Embryonic facial prominence (tissue), 1 donor: ENCODE data around the gene ALPG.
"Not testable (repeated sequence)": the region's sequence is repeated elsewhere in the genome, so short reads cannot be mapped to it uniquely, and the experiment has no call there.

Source experiments
- DNase-seq: peaks from one replicate; pipeline ENCODE4 v3.0.0-alpha.2; 2016; ENCODE audit errors: extremely low spot score

ALPG gene

GRCh38 chr2:232376713-232377112, 29.9 kb upstream of the ALPG start:
- DNase-seq, result no peak

DNA sequence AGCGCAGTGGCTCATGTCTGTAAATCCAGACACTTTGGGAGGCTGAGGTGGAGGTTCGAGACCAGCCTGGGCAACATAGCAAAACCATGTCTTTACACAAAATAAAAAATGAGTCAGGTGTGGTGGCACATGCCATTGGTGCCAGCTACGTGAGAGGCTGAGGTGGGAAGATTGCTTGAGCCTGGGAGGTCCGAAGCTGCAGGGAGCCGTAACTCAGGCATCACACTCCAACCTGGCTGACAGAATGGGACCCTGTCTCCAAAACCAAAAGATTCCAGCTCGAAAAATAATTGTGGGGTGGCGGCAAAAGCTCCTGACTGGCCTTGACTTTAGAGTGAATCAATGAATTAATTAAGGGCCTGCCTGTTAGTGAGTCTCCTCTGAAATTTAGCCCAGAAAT, 29.3 kb upstream of the ALPG start:
- no peak for DNase-seq

GRCh38 chr2:232377841-232378734, 28.6 kb upstream of the ALPG start:
- DNase-seq, result no peak

- DNase-seq, result not testable (repeated sequence)
Measured at GRCh38 chr2:232378735-232379151, 27.9 kb upstream of the ALPG start, which contains the start of gene ALPP. ALPP (plus strand) TSS chr2:232378751; CDS start chr2:232378803, 52 bp downstream.

DNA sequence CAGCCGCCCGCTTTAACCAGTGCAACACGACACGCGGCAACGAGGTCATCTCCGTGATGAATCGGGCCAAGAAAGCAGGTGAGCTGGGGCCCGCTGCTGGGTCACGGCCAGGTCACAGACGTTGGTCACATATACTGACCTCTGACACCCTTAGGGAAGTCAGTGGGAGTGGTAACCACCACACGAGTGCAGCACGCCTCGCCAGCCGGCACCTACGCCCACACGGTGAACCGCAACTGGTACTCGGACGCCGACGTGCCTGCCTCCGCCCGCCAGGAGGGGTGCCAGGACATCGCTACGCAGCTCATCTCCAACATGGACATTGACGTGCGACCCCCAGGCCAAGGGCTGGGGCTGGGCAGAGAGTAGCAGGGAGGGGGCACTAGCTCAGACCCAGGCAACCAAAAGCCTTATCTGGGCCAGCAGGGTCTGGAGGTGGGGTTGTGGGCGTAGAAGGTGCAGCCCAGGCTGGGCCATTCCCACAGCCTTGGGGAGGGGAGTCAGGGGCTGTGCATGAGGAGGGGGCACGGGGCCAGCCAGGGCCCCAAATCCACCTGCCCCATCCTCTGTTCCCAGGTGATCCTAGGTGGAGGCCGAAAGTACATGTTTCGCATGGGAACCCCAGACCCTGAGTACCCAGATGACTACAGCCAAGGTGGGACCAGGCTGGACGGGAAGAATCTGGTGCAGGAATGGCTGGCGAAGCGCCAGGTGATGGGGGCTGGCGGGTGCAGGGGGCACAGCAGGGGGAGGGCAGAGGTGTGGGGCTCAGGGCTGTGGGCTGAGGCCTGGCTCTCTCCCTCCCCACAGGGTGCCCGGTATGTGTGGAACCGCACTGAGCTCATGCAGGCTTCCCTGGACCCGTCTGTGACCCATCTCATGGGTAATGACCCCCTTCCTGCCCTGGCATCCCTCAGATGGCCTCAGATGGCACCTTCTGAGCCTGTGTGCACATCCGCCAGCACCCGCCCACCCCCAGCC, 26.7 kb upstream of the ALPG start:
- DNase-seq, result not testable (repeated sequence)

DNA sequence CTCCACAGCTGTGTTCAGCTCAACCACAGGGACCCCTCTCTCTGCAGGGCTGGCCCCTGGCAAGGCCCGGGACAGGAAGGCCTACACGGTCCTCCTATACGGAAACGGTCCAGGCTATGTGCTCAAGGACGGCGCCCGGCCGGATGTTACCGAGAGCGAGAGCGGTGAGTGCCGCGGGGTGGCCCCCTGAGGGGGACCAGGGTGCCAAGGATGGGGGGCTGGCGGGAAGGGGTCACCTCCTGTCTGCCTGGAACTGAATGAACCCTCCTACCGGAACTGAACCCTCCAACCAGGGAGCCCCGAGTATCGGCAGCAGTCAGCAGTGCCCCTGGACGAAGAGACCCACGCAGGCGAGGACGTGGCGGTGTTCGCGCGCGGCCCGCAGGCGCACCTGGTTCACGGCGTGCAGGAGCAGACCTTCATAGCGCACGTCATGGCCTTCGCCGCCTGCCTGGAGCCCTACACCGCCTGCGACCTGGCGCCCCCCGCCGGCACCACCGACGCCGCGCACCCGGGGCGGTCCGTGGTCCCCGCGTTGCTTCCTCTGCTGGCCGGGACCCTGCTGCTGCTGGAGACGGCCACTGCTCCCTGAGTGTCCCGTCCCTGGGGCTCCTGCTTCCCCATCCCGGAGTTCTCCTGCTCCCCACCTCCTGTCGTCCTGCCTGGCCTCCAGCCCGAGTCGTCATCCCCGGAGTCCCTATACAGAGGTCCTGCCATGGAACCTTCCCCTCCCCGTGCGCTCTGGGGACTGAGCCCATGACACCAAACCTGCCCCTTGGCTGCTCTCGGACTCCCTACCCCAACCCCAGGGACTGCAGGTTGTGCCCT, 25.2 kb upstream of the ALPG start:
- DNase-seq, result not testable (repeated sequence)

DNA sequence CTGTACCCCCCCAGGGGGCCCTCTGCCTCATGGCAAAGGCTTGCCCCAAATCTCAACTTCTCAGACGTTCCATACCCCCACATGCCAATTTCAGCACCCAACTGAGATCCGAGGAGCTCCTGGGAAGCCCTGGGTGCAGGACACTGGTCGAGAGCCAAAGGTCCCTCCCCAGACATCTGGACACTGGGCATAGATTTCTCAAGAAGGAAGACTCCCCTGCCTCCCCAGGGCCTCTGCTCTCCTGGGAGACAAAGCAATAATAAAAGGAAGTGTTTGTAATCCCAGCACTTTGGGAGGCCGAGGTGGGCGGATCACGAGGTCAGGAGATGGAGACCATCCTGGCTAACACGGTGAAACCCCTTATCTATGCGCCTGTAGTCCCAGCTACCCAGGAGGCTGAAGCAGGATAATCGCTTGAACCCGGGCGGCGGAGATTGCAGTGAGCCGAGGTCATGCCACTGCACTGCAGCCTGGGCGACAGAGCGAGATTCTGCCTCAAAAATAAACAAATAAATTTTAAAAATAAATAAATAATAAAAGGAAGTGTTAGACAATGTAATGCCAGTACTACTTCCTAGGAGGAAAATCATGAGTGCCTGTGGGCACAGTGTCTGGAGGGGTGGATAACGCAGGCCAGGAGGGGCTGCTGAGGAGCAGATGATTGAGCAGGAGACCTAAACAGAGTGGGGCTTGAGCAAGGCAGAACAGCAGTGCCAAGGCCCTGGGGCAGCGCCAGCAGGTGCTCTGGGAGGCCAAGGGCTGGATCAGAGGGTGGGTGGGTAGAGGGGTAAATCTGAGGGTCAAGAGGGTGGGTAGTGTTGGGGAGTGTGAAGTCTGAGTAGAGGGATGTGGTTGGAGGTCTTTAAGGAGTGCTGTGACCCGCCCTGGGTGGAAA, 24.1 kb upstream of the ALPG start:
- DNase-seq, result no peak

GRCh38 chr2:232384466-232384865, 22.2 kb upstream of the ALPG start:
- no peak for DNase-seq

DNA sequence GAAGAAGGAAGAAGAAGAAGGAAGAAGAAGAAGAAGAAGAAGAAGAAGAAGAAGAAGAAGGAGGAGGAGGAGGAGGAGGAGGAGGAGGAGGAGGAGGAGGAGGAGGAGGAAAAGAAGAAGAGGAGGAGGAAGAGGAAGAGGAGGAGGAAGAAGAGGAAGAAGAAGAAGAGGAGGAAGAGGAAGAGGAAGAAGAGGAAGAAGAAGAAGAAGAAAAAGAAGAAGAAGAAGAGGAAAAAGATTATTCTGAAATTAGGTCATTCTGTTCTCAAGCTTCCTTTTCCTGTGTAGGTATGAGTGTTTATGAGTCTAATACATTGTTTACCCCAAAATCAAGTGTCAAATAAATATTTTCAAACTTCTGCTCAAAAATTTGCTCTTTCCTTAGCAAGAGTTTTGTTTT, 21.6 kb upstream of the ALPG start:
- DNase-seq, result not testable (repeated sequence)

- no peak for DNase-seq
Measured at GRCh38 chr2:232385660-232386489, 20.8 kb upstream of the ALPG start.

GRCh38 chr2:232386490-232386739, 20.2 kb upstream of the ALPG start:
- DNase-seq, result no peak

DNA sequence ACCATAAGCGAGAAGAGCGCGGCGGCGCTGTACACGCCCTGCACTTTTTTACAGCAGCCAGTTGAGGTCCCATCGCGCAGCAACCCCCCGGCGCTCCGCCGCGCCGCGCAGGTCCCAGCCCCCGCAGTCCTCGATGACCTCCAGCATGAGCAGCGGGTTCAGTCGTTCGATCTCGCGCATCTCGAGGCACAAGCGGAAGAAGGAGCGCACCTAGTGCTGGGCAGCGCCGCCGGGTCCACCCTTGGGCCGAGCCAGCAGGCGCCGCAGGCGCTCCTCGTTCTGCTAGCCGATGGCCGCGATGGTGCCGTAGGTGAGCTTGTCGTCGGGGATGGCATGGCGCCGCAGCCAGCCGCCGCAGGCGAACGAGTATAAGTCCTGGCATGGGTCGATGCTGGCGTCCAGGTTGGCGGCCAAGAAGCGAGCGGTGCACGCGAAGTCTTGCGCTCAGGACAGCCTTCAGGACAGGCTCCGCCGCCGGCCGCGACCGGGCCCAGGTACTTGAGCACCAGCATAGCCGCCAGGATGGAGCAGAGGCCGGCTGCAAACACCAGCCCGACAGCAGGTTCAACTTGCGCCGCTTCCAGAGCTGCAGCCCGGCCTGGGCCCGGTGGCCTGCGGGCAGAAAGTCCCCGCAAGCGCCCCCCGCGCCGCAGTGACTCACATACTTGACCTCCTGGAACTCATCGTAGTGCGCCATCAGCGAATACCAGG, 19.7 kb upstream of the ALPG start:
- DNase-seq, result no peak

DNA sequence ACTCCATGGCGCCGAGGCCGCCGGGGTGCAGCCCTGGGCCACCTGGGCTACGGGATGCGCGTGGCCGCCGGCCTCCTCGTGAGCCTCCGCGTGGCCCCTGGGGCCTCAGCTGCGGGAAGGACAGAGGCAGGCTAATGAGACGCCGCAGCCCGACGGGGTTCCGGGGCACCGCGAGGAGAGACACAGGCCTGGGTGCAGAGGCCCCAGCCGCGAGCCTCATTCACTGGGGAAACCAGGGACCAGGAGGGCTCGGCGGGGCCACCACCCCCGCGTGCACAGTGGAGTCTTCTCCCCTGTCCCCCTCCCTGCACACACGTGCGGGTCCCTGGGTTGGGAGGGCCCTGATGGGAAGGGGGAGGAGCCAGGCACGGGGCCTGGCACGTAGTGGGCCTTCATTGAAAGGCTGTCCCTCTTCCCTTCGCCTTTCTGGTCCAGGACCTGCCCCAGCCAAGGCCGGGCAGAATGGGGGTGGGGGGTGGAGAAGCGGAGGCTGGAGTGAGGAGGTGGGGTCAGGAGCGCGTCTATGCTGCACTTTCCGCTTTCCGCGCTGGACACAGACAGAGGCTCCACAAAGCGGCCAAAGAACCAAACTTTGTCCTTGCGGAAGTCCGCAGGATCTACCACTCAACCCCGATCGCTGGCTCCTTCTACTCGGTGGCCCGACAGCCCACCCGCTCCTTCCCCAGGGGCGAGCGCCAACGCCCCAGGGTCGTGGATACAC, 19.0 kb upstream of the ALPG start:
- DNase-seq, result no peak

DNA sequence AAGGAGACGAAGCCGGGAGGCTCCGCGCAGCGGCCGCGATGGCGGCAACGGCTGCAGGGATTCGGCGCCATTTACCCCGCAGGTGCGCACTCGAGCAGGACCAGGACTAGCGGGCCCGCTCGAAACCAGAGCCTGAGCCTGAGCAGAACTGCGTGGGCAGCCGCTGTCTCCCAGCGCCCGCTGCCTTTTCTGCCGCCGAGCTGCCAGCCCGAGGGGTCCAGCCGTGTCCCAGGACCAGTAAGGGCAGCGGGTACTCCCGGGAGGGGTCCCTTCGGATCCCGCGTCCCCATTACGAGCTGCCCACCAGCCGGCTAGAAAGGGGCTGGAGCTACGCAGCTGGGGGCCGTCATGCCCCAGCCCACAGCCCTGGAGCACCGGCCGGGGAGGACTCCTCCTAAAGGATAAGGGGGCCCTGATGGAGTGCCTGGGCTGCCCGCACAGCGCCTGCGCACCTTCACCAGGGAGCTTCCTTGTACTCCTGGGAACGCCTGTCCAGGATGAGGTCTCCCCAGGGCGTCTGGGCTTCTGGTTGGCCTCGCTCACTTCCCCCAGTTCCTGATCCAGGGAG, 18.2 kb upstream of the ALPG start:
- no peak for DNase-seq

GRCh38 chr2:232389327-232389726, 17.3 kb upstream of the ALPG start:
- DNase-seq, result no peak

DNA sequence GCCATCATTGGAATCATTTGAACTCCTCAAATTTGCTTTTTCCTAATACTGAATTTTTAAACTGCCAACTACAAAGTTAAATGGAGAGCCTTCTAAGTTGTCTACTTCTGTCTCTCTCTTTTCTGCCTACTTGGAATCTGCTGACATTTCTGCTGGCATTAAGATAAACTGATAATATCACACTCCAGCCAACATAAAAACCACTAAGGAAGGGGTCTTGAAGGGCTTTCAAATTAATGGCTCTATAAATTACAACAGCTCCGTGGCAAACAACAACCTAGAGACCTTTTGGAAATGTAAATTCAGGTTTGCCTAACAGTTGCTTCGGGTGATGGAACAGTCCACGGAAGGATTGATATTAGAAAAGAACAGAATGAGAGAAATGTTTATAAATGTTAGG, 16.0 kb upstream of the ALPG start:
- no peak for DNase-seq

DNA sequence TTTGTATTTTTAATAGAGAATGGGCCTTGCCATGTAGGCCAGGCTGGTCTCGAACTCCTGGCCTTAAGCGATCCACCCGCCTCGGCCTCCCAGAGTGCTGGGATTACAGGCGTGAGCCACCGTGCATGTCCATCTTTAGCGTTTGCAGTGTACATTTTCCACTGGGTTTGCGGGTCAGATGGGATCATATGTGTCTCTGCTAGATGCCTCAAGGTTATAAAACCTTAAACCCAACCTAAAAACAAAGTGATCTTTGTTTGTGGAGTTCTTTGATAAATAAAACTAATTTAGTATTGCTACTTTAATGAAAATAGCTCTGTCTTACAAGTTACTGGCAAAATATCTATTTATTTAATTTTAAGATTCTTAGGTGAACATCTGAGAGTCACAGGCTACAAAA, 13.1 kb upstream of the ALPG start:
- no peak for DNase-seq

GRCh38 chr2:232394431-232394830, 12.2 kb upstream of the ALPG start:
- not testable (repeated sequence) for DNase-seq
